ENCODE results near the gene SARM1.

The SARM1 gene

GRCh38 chr17:28366605-28367004 lies 4.9 kb upstream of the SARM1 start:
- no peak for TF ChIP-seq CTCF (IDR thresholded peaks at IDR 0.05)

- no peak for TF ChIP-seq CTCF (IDR thresholded peaks at IDR 0.05)
These were observed 3.7 kb upstream of the SARM1 start for GRCh38 chr17:28367641-28368305.

GRCh38 chr17:28368306-28368831 lies 3.1 kb upstream of the SARM1 start:
- no peak for TF ChIP-seq CTCF (IDR thresholded peaks at IDR 0.05)

GRCh38 chr17:28368915-28369683 lies 2.4 kb upstream of the SARM1 start:
- TF ChIP-seq CTCF (IDR thresholded peaks at IDR 0.05), result no peak

- no peak for TF ChIP-seq CTCF (IDR thresholded peaks at IDR 0.05)
These were observed 1.8 kb upstream of the SARM1 start for GRCh38 chr17:28369684-28370034.

GRCh38 chr17:28370035-28370743 lies 1.3 kb upstream of the SARM1 start, which contains the start of gene VTN:
Gene VTN, minus strand, starts transcription at chr17:28370307. Its CDS starts 104 bp downstream, at chr17:28370203.
- no peak for TF ChIP-seq CTCF (IDR thresholded peaks at IDR 0.05)

GRCh38 chr17:28370744-28371103 lies 770 bp upstream of the SARM1 start:
- TF ChIP-seq CTCF (IDR thresholded peaks at IDR 0.05), result no peak

Measured in LNCAP (cell line).